Measurements from ENCODE around the gene CCSER1. TPM values are rescaled to one million over a fixed set of nuclear protein-coding genes. Genes with fewer than 3 reads are reported as not detected.
"Not testable (repeated sequence)": the region's sequence is repeated elsewhere in the genome, so short reads cannot be mapped to it uniquely, and the experiment has no call there.

CCSER1 gene
- polyA plus RNA-seq, 12 donors = 0.17 to 1.9 (median 0.65) TPM; not detected in 2

DNA sequence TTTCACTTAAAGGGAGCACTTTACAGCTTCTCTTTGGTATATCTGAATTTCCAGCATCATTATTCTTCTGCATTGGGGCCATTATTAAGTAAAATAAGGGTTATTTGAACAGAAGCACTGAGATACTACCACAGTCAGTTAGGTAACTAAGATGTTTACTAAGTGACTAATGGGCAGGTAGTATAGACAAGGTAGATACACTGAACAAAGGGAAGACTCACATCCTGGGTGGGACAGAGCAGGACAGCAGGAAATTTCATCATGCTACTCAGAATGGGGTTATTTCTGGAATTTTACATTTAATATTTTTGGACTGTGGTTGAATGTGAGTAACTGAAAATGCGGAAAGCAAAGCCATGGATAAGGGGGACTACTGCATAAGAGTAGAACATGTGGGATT, 316.0 kb downstream of the CCSER1 start:
- no peak for DNase-seq

DNA sequence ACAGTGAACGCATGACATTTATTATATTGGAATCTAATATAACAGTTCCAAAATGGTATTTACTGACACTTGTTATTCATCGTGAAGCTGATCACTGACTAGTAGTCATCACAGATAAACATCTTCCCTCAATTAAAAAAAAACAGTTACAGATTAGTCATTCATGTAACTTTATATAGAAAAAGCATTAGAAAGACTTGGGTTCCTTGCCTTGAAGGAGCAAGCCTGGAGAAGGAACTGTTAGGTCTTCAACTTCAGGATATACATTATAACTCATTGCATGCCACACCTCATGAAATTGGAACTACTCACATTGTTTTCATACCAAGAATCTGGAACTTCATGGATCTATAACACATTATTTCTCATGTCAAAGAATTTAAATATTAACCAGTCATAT, 317.7 kb downstream of the CCSER1 start:
- DNase-seq = no peak

DNA sequence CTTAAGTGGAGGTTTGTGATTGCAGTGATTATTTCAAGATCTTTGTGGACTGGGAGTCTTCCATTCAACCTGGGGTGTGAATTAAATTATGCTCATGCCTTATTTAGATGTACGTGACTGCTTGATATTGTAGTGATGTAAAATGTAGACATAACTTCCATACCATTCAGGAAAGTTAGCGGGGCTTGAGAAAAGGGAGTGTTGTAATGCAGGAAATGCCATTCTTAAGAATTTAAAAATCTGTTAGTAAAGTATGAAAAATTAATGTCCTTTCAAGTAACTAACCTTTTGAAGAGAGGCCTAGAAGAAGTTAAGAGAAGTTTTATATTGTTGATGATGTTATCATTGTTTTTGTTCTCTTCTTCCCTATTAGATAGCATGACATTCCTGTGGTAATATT, 318.2 kb downstream of the CCSER1 start:
- DNase-seq = no peak

DNA sequence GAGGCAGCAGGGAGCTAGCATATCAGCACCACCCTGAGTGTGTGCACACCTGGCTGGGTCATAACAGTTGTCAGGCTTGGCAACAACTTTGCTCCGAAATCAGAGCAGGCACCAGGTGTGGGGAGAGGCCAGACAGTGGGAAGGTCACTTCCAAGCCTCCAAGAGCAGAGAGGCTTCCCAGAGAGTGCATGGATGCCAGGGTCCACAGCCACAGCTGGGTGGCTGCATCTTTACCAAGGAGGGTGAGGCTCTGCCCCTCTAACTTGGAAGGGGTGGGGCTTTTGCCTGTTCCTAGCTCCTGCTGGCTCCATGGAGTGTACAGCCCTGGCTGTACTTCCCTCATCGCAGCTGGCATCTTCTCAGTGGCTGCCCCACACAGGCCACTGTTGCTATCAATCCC, 322.4 kb downstream of the CCSER1 start:
- DNase-seq = no peak

DNA sequence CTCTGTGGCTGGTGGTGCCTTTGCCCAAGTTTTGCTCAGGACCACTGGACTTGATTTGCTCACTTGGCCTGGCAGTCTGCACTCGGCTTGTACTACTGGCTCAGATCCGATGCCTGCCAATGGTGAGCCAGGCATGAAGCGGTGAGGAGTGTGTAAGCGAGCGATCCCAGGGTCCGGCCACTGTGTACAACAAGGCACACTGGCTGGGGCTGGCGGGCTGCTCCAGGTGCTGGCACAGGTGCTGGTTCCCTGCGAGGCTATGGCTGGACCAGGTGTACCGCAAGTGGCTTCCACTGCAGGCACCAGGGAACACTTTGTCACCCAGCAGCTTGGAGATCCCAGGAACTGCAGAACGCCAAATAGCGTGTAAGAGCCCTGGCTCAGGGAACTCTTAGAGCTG, 329.7 kb downstream of the CCSER1 start:
- no peak for DNase-seq

DNA sequence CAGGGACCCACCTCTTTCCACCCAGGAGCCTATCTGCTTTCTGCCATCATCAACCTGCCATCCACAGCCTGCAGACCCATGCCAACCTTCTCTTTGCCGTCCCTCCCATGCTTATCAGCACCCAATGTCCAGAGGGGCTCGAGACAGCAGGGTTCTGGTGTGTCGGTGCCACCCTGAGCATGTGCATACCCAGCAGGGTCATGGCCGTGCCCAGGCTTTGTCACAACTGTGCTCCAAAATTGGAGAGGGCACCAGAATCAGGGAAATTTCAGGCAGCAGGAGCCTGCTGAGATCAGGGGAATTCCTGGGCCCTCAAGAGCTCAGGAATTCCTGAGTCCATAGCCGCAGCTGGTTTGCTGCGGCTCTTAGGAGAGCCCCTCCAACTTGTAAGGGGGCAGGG, 330.6 kb downstream of the CCSER1 start:
- DNase-seq = no peak

DNA sequence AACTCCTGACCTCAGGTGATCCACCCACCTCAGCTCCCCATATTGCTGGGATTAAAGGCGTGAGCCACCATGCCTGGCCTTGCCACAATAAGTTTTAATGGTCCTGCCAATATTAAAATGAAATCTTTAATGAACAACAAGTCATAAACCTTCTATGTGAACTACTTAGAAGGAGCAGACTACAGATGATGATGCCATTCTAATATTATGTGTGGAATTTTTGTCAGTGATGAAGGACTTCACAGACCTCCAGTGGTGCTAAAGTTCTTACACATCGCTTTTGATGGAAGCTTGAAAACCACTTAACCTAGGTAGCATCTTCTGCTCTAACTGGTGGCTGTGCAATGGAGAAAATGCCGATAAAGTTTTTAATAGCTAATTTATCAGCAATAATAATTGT, 331.4 kb downstream of the CCSER1 start:
- DNase-seq = no peak

DNA sequence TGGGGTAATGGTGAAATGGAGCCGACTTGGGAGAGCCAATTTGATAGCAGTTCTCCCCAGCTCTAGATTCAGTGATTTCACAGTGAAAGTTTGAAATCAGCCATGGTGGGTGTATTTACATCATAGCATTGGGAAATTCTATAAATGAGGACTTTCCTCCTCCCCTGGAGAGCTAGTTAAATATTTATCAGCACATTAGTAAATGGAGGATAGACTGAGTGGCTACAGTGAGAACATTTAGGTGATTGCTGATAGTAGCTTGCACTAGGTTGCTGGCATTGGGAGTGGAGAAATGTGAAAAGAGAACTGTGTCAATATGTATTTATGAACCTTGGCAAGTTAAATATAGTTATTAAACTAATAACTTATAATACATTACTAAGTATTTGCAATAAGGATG, 347.3 kb downstream of the CCSER1 start:
- no peak for DNase-seq

DNA sequence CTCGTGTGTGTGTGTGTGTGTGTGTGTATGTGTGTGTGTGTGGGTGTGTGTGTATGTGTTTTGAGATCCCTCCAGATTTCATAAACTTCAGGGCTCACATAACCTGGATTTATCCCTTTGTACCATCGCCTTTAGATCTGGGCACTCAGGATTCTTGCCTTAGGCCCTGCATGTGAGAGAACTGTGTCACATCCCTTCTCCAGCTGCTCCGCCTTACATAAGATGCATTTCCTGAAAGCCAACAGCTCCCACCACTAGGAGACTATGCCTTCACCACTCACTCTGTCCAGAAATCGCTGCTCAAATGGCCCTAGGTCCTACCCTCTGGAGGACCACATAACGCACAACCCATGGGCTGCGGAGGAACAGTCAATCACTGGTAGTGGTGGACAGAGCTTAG, 348.8 kb downstream of the CCSER1 start:
- no peak for DNase-seq

DNA sequence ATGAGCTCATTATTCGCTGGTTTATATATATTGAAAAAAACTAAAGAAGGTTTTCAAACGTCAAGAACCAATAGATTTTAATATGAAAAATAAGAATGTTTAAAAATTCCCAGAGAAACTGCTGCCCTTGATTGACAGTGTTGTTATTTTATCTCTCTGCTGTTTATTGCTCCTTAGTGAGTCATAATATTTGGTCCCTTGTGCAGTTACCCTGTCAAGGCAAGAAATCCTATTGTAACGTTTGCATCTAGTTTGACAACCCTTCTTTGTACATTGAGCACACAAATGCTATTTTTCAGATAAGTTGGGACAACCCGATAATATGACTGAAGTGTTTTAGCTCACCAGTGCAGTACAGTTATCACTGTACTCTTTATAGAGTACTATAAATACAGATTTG, 349.4 kb downstream of the CCSER1 start:
- no peak for DNase-seq

DNA sequence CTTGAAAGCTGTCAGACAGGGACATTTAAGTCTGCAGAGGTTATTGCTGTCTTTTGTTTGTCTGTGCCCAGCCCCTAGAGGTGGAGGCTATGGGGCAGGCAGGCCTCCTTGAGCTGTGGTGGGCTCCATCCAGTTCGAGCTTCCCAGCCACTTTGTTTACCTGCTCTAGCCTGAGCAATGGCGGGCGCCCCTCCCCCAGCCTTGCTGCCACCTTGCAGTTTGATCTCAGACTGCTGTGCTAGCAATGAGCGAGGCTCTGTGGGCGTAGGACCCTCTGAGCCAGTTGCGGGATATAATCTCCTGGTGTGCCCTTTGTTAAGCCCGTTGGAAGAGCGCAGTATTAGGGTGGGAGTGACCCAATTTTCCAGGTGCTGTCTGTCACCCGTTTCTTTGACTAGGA, 357.7 kb downstream of the CCSER1 start:
- DNase-seq = not testable (repeated sequence)

DNA sequence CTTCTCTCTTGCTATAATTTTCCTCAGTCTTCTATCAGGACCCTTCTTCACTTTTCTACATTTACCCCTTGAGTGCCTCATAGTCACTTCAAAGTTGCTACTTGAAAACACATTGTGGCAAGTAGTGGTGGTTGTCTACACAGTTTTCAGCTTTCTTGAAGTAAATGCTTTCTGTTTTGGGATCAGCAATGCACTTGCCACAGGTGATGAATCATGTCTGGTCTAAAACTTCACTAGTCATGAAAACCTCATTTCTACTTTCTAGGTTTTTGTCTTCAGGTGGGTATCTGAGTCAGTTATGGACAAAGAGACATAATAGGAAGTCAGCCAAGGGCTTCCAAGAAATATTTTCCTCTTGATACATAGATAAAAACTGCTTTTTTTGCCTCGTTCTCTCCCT, 359.2 kb downstream of the CCSER1 start:
- DNase-seq = no peak

DNA sequence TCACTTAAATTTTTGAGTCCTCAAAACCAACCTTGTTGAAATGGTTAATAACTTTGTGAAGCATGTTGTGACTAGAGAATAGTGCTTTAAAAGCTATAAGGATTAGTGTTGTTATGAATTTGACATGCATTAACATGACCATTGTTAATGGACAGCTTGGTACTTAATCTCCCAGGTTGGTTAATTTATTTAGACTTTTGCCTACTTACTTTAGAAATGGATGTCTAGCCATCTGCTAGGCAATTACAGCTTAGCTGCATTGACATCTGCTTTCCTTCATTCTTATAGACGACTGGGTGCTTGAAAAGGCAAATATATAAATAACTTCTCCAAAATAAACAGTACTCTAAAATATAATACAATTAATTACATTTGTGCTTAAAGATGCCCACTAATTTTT, 368.0 kb downstream of the CCSER1 start:
- DNase-seq = no peak

DNA sequence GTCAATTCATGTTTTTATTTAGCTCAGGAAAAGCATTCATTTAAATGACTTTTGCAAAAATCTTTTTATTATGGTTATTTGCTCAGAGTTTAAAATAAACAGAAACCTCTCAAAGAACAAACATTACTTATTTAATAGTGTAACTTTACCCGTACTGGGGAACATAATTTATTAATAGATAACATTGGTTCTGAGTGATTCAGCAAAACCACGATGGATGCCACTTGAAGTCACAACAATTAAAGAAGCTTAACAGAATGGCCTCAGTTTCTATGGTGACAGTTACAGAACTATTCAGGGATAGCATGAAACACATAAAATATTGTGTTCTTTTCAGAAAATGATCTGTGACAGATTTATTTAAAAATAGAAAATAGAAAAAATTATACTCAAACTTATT, 368.7 kb downstream of the CCSER1 start:
- DNase-seq = no peak

DNA sequence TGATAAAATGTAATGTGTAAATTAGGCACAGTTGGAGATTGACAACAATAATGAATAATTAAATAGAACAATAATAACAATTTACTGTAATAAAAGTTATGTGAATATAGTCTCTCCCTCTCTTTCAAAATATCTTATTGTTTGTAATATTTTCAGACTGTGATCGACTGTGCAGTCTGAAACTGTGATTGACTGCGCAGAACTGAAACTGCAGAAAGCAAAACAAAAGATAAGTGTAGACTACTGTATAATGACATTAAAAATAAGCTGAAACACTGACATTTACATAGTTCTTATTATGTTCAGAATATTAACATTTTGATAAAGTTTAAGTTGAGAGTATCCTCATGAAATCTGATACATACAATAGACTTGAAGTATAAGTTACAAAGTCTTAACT, 371.0 kb downstream of the CCSER1 start:
- DNase-seq = no peak

DNA sequence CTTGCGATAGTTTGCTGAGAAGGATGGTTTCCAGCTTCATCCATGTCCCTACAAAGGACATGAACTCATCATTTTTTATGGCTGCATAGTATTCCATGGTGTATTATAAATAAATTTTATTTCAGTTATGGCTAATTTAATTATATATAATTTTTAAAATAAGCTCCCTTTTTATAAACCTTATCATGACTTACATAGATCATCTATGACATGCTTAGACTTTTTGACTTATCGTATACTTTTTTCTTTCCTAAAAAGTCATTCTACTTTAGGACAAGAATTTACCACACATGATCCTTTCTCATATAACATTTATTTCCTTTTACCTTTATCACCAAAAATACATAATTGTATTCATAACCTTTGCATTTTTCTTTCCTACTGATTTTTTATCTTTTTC, 376.5 kb downstream of the CCSER1 start:
- no peak for DNase-seq

DNA sequence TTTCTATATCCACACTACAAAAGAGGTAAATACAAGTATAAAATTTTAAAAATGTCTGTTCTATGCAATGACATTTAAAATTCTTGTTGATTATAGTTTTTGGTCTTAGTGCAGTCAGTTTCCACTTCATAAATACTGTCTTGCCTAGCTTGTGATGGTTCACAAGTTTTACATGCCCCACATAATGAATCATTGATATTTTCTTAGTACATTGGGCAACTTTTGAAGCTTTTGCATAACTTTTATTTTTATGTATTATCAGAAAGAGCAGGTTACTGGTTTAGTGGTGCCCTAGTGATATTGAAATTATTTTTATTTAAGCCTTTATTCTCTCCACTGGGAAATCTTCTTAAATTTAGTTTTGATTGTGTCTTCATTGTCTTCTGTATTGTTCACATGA, 388.0 kb downstream of the CCSER1 start:
- DNase-seq = no peak

DNA sequence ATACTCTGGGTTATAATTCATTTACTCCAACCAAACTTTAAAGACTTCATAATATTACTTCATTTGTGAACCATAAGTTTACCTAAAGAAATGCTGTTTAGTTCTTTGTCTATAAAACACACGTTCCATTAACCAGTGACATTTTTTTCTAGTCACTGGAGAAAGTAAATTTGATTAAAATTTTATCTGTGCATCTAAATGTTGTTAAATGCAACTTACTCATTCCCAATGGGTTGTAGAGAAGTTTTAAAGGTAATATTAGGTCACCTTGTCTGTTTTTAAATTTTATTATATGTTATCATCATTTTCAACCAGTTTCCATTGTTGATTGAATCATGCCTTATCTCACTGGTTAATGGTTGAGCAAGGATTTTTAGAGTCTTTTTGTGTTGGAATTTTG, 401.4 kb downstream of the CCSER1 start:
- DNase-seq = no peak

DNA sequence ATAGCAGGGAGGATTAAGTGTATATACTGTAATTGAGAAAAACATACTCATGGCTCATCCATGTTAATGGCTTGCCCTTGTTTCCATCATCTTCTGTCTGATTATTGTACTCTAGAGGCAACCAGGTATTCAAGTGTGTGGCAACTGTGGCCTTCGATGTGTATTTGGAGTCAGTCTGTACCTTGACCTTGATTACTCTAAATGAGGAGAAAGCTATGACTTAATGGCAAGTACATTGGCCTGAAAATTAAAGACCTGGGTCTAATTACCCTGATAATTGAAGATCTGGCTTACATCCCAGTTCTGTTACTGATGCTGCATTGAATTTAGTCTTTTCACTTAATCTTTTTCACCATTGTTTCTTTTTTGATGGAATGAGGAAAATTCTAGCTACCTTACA, 409.2 kb downstream of the CCSER1 start:
- DNase-seq = no peak

DNA sequence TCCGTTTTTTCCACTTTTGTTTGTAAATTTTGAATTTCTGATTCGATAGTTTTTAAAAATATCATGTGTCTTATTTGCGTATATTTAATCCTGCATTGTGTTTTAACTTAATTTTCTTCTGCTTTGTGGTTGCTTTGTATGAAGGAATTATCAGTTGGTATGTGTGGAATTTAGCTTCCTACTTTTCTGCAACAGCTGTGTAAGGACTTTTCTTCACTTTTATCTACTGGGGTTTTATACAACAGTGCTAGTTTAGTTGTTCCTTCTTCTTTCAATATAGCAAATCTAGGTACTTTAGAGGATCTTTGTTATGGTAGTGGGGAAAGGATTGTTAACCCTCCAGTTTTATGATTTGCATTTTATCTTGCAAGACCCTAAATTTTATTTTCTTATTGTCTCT, 410.3 kb downstream of the CCSER1 start:
- no peak for DNase-seq

DNA sequence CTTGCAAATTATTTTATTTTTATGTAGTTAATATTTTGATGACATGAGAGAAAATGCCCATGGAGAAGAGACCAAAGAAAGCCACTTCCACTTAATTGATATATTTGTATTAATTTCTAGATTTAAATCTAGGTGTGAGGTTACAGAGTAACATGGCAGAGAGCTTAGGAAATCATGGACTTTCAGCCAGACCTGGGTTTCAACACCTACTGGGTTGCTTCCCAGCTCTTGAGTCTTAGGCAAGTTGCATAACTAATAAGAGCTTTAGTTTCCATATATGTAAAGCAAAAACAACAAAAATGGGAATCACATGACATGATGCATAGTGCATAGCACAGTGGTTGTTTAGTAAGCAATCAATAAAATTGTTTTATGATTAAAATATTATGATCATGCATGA, 413.3 kb downstream of the CCSER1 start:
- no peak for DNase-seq

DNA sequence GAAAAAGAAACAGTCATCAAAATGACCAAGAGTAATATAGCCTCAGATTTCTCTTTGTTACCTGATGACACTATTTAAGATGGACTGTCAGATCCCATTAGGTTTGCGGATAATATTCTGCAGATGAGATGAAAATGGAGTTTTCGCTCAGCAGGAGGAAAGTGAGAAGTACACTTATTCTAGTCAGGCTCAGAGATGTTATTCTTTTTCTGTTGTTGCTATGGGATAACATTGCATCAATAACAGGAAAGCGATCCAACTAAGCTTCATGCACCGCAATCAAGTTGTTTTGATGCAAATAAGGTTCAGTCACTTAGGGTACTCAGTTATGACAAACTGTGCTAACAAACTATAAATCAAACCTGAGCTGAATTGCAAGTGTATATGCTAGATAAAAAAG, 415.0 kb downstream of the CCSER1 start:
- no peak for DNase-seq

DNA sequence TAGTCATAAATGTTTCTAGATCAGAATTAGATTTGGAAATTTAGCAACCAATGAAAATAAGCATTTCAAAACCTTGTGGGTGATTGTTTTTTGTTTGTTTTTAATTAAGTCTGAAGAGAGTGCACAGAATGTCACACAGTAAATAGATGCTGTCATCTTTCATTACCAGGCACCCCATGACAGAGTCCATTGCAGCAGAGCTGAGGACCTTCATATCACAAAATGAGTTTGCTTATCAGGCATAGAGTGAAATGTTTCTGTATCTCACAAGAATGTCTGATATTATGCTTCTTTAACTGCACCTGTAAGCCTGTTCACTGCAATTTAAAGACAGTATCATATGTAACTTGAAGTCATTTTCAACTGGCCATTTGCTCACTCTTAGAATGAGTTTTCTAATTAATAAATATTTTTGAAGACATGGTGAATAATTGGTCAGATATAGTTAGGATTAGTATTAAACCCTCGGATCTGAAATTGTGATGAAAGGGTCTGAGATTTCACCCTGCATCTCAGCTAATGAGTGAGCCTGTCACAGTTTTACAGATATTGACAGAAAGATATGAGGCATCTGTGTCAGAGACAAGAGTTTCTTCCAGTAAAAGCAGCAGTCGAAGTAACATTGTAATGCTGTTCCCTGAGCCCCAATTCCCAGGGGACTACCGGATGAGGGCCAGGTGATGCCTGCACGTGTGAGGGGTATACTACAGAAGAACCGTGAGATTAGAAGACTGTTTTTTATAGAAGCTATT, 416.4 kb downstream of the CCSER1 start:
- no peak for DNase-seq

DNA sequence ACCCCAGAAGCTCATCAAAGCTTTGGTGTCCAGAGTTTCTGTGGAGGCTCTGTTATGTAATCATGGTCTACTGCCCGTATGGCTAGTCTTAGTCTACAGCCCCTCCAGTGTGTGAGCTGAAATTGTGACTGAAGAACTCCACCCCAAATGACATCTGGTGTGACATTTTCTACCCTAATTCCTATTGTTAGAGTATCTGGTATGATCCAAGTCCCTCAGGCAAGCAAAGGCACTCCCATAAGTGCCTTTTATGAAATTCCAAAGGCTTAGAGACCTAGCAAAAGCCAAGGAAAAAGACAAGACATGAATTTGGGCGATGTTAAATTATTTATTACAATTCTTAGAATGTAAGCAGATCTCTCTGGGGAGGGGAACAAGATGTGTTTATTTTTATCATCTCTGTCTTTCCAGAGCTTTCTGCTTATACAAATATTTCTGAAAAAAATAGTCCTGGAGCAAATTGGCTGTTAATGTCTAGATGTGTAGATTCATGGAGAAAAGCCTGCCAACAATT, 417.4 kb downstream of the CCSER1 start:
- no peak for DNase-seq
